Glutamatergic neuron (in vitro differentiated cells): ENCODE data around the gene APOL4. TPM values are rescaled to one million over a fixed set of nuclear protein-coding genes. Genes with fewer than 3 reads are reported as not detected.
"Not testable (repeated sequence)": the region's sequence is repeated elsewhere in the genome, so short reads cannot be mapped to it uniquely, and the experiment has no call there.

Experiments used
- DNase-seq: peaks from one replicate; pipeline ENCODE4 v3.0.0; 2022
- H3K27ac Mint-ChIP-seq: one replicate; pipeline ENCODE4 v1.8.0; 2020; ENCODE audit warnings: mild to moderate bottlenecking, mixed read lengths, inconsistent platforms; ENCODE audit not compliant: unreplicated experiment
- H3K27me3 Mint-ChIP-seq: one replicate; pipeline ENCODE4 v1.8.0; 2020; ENCODE audit warnings: mild to moderate bottlenecking, moderate library complexity, mixed read lengths, inconsistent platforms; ENCODE audit not compliant: unreplicated experiment
- H3K36me3 Mint-ChIP-seq: one replicate; pipeline ENCODE4 v1.8.0; 2020; ENCODE audit warnings: mild to moderate bottlenecking, mixed read lengths, inconsistent platforms; ENCODE audit not compliant: unreplicated experiment
- H3K4me1 Mint-ChIP-seq: one replicate; pipeline ENCODE4 v1.8.0; 2020; ENCODE audit warnings: mild to moderate bottlenecking, low read depth, mixed read lengths, inconsistent platforms; ENCODE audit not compliant: unreplicated experiment
- H3K4me3 Mint-ChIP-seq: one replicate; pipeline ENCODE4 v1.8.0; 2020; ENCODE audit warnings: mild to moderate bottlenecking, mixed read lengths, inconsistent platforms; ENCODE audit not compliant: unreplicated experiment
- H3K9me3 Mint-ChIP-seq: one replicate; pipeline ENCODE4 v1.8.0; 2020; ENCODE audit warnings: mild to moderate bottlenecking, moderate library complexity, mixed read lengths, inconsistent platforms; ENCODE audit not compliant: unreplicated experiment
- long read RNA-seq: library from polyadenylated mRNA; unstranded; transcript quantifications from one replicate; pipeline ENCODE4 v2.0.0, GENCODE V29; 2020; ENCODE audit not compliant: unreplicated experiment
- total RNA-seq: library from RNA; stranded (reverse); fragmentation: NEBNext Ultra II Directional; extraction: Animal tissue kit (Norgen Biotek cat#: 25700); gene quantifications from one replicate; pipeline ENCODE4 v1.2.1, GENCODE V29; 2021; ENCODE audit not compliant: unreplicated experiment
- TF ChIP-seq, protein P1 (sequence below): fragments of 200-600 bp; sonication (generic); IDR thresholded peaks from one replicate; pipeline ENCODE4 v1.5.0; 2021; ENCODE audit not compliant: partially characterized antibody, unreplicated experiment

The APOL4 gene, protein sequence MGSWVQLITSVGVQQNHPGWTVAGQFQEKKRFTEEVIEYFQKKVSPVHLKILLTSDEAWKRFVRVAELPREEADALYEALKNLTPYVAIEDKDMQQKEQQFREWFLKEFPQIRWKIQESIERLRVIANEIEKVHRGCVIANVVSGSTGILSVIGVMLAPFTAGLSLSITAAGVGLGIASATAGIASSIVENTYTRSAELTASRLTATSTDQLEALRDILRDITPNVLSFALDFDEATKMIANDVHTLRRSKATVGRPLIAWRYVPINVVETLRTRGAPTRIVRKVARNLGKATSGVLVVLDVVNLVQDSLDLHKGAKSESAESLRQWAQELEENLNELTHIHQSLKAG
- total RNA-seq = not detected
- long read RNA-seq = 0 reads

DNA sequence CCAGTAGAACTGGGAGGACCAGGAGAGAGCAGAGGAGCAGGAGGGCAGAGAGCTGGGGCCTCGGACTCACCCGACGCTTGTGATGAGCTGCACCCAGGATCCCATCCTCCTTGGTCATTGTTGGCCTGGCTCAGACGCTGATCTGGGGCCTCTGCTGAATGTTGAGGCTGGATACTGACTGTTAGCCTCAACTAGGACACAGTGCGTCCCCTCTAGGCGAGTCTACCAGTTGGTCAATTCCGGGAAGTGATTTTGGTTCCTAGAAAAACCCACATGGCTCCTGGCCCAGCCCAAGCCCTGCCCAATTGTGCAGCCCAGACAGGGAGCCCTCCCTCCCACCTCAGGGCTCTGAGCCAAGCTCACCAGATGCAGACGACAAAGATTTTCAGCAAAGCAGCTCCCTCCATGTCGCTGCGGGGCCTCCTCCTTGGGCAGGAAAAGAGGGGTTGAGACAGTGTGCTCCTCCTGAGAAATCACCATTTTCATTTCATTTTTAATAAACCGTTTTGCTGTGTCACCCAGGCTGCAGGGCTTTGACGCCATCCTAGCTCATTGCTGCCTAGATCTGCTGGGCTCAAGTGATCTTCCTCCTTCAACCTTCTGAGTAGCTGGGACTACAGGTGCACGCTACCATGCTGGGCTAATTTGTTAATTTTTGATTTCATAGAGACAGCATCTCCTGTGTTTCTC lies at the start of gene APOL4:
Gene APOL4 (minus strand): TSS at position 180 of the 690 bp plus-strand sequence. CDS start 75 bp downstream, at position 105.
- H3K27ac Mint-ChIP-seq = no peak within 1 kb of the TSS

GRCh38 chr22:36250292-36250960 lies 48.8 kb upstream of the APOL4 start:
- H3K4me1 Mint-ChIP-seq, DNase-seq, H3K27me3 Mint-ChIP-seq, H3K9me3 Mint-ChIP-seq, H3K27ac Mint-ChIP-seq, H3K4me3 Mint-ChIP-seq: not testable (repeated sequence)
- H3K36me3 Mint-ChIP-seq = peaks cover 25% of the 10 kb centered on the region

More for the DNA sequence above, at the start of gene APOL4:
- no peak for DNase-seq
- Mint-ChIP-seq H3K27me3 (peaks cover 3% of the 10 kb centered on the region), H3K4me1 (peaks cover 17% of the 10 kb centered on the region), H3K9me3 (peaks cover 8% of the 10 kb centered on the region), H3K36me3 (no peaks in the 10 kb centered on the region), H3K4me3 (no peak within 1 kb of the TSS)
- TF ChIP-seq, protein P1, sequence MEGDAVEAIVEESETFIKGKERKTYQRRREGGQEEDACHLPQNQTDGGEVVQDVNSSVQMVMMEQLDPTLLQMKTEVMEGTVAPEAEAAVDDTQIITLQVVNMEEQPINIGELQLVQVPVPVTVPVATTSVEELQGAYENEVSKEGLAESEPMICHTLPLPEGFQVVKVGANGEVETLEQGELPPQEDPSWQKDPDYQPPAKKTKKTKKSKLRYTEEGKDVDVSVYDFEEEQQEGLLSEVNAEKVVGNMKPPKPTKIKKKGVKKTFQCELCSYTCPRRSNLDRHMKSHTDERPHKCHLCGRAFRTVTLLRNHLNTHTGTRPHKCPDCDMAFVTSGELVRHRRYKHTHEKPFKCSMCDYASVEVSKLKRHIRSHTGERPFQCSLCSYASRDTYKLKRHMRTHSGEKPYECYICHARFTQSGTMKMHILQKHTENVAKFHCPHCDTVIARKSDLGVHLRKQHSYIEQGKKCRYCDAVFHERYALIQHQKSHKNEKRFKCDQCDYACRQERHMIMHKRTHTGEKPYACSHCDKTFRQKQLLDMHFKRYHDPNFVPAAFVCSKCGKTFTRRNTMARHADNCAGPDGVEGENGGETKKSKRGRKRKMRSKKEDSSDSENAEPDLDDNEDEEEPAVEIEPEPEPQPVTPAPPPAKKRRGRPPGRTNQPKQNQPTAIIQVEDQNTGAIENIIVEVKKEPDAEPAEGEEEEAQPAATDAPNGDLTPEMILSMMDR = no peak

DNA sequence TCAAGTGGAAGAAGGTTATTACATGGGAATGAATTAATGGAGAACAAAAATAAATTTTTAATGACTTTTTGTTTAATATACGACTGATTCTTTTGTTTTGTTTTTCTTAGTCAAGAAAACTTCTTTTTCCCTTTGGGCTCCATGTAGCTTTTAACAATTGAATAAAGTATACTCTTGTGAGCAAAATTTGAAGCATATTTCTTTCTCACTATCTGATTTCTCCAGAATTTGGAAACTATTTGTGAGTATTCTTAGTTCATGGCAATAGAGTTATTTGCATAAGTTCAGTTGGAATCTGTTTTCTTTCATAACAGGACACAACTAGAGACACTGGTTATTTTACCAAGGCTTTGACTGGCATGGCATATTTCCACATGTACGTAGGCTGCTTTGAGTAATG lies 47.6 kb upstream of the APOL4 start:
- TF ChIP-seq, protein P1 = no peak
- no peaks in the 10 kb centered on the region for H3K4me1 Mint-ChIP-seq
- H3K27me3 Mint-ChIP-seq = peaks cover 4% of the 10 kb centered on the region
- no peak overlapping the region for H3K27ac Mint-ChIP-seq
- peaks cover 10% of the 10 kb centered on the region for H3K9me3 Mint-ChIP-seq
- peaks cover 29% of the 10 kb centered on the region for H3K36me3 Mint-ChIP-seq
- DNase-seq = no peak
- no peak overlapping the region for H3K4me3 Mint-ChIP-seq

DNA sequence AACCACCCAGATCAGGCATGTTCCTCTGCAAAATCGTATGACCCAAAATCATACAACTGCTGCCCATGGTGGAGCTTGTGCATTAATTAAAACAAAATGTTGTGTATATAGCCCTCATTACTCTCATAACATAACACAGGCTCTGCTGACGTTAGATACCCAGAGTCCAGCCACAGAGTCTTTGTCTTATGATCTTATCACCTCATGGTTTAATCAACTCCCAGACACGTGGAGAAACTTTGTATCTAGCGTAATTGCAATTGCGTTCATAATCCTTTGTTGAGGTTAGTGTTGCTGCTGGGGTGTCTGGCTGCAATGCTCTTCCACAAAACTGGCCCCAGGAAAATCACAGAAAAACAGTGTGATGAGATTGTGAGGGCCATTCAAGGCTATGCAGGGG lies 46.3 kb upstream of the APOL4 start:
- H3K36me3 Mint-ChIP-seq = peaks cover 36% of the 10 kb centered on the region
- H3K4me1 Mint-ChIP-seq = no peaks in the 10 kb centered on the region
- H3K27me3 Mint-ChIP-seq = peaks cover 4% of the 10 kb centered on the region
- peaks cover 14% of the 10 kb centered on the region for H3K9me3 Mint-ChIP-seq
- no peak for DNase-seq
- TF ChIP-seq, protein P1 = no peak
- H3K4me3 Mint-ChIP-seq = no peak overlapping the region
- no peak overlapping the region for H3K27ac Mint-ChIP-seq

DNA sequence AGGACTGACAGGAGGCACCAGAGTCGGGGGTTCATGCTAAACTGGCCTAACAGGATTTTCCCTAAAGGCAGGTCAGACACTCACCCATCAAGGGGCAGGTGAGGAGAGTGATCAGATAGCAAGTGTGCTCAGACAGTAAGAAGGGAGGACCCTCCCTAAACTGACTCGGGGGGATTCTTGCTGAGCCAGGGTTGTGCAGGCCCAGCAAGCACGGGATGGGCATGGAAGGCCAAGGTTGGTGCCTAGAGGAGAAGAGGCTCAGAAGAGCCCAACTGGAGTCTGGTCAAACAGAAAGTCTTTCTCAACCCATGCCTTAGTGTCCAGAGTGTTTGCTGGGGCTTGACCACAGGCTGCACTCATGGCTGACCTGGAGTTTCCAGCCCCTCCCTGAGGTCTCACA lies 45.1 kb upstream of the APOL4 start:
- no peak overlapping the region for H3K27ac Mint-ChIP-seq
- H3K27me3 Mint-ChIP-seq = peaks cover 2% of the 10 kb centered on the region
- H3K4me1 Mint-ChIP-seq = no peaks in the 10 kb centered on the region
- no peak overlapping the region for H3K4me3 Mint-ChIP-seq
- H3K36me3 Mint-ChIP-seq = peaks cover 43% of the 10 kb centered on the region
- H3K9me3 Mint-ChIP-seq = peaks cover 19% of the 10 kb centered on the region
- DNase-seq = no peak
- TF ChIP-seq, protein P1 = no peak
